Anterior cingulate cortex (tissue), 58 donors: Measurements from ENCODE around the gene HYAL1.
A peak's percentile ranks its signal among the peaks of the same experiment; 100 is the strongest.
"Not testable (repeated sequence)": the region's sequence is repeated elsewhere in the genome, so short reads cannot be mapped to it uniquely, and the experiment has no call there.

Experiments
- DNase-seq, 58 donors: peaks; one replicate each; lab custom pipeline; 2025; lab: John Stamatoyannopoulos, UW

The HYAL1 gene

GRCh38 chr3:50319894-50320625 is 16.7 kb upstream of the HYAL1 start:
- no peak for DNase-seq

DNA sequence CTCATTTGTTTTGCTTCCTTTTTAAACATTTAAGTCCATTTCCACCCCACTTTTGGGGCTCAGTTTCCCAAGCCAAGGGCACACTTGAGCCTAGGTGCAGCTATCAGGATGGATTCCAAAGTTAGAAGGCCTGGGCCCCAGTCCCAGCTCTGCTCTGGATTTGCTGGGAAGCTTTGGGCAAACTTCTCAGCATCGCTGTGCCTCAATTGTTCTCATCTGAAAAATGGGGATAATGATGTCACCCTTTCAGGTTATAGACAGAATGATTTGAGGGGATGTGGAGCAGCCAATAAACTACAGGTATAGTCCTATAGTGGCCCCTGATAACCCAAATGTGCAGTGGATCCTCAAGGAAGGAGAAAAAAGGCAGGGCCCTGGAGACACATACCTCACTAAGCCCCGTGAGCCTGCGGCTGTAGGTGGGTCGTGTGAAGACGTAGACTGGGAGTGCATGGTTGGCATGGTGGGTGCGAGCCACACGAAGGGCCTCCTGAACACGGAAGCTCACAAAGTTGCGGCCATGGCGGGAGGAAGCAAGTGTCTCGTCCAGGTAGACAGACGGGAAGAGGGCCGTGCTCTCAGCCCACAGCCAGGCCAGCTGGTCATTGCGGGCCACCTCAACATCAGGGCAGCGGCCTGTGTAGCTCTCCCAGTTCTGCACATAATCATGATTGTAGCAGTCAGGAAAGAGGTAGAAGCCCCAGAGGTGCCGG is 16.0 kb upstream of the HYAL1 start:
- no peak for DNase-seq

GRCh38 chr3:50318615-50319014 is 15.2 kb upstream of the HYAL1 start:
- no peak for DNase-seq

GRCh38 chr3:50318163-50318562 is 14.8 kb upstream of the HYAL1 start:
- DNase-seq, result no peak

DNA sequence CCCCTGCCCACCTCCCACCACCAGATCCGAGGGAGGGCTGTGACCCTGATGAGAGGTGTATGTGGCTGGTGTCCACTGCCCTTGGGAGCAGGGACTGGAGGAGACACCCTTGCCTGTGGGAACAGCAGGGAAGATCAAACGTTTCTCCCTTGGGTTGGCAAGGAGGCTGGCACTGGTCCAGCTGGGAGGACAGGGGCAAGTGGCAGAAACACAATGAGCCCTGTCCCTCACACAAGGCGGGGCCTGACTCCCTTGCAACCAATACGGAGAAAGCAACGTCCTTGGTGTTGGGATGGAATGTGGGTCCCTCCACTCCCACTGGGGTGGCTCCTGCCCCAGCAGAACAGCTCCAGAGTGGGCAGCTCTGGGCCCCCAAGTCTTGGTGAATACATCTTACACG is 13.9 kb upstream of the HYAL1 start:
- DNase-seq, result peak in 1 of 58 donors; percentile 25

DNA sequence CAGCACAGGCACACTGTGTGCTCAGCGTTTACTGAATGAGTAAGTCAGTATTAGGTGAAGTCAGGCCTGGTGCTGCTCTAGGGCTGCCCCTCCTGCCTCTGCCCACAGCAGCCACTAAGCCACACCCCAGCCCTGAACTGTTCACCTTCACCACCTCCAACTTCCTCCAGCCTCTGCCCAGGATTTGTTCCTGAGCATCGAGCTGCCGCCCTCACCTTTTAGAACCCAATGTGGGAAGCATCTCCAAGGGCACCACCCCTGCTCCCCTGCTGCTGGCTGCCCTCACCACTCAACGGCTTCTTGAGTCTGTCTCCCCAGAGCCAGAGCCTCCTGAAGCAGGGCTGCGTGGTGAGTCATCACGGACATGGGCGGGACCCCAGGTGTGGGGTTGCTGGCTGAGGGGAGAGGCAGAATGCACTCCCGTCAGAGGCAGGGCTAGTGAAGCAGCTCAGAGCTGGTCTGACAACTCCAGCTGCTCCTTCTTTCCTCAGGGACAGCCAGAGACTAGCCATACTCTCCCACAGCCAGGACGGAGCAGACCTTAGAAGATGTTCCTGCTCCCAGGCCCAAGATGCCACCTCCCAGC is 13.4 kb upstream of the HYAL1 start:
- no peak for DNase-seq

DNA sequence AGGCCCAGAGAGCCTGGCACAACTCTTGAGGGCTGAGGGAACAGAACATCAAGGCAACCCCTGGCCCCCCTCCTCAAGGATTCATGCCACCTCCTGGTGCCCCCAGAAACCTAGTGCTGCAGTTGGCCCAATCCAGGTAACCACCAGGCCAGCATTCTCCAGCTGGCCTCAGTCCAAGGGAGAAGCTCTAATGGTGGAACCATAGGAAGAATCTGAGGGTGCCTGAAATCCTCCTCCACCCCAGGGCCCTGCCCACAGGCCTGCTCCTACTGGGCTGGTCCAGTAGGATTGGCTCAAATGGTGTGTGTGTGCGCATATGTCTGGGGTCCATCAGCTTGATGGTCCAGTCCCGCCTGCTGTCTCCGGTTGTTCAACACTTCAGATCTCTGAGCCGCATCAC is 11.4 kb upstream of the HYAL1 start:
- no peak for DNase-seq

GRCh38 chr3:50314342-50314741 is 11.0 kb upstream of the HYAL1 start:
- no peak for DNase-seq

DNA sequence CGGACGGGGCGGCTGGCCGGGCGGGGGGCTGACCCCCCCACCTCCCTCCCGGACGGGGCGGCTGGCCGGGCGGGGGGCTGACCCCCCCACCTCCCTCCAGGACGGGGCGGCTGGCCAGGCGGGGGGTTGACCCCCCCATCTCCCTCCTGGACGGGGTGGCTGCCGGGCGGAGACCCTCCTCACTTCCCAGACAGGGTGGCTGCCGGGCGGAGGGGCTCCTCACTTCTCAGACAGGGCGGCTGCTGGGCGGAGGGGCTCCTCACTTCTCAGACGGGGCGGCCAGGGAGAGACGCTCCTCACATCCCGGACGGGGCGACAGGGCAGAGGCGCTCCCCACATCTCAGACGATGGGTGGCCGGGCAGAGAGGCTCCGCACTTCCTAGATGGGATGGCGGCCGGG is 8.7 kb upstream of the HYAL1 start:
- DNase-seq, result not testable (repeated sequence)

DNA sequence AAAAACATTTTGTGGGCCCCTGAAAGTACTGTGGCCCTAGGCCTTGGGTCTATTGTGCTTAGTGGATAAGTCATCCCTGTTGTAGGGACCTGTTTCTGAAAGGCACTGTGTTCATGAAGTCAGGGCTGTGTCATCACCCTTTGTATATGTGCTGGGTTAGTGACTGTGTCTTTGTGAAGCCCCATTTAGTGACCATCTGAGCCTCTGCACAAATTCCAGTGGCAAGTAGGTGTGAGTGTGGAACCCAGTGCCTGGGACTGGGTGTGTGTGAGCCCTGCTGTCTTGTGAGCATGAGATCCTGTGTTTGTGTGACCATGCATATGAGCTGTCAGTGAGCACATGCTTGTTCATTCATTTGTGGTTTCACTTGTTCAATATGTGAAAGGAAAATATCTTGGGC is 1.2 kb upstream of the HYAL1 start:
- no peak for DNase-seq

DNA sequence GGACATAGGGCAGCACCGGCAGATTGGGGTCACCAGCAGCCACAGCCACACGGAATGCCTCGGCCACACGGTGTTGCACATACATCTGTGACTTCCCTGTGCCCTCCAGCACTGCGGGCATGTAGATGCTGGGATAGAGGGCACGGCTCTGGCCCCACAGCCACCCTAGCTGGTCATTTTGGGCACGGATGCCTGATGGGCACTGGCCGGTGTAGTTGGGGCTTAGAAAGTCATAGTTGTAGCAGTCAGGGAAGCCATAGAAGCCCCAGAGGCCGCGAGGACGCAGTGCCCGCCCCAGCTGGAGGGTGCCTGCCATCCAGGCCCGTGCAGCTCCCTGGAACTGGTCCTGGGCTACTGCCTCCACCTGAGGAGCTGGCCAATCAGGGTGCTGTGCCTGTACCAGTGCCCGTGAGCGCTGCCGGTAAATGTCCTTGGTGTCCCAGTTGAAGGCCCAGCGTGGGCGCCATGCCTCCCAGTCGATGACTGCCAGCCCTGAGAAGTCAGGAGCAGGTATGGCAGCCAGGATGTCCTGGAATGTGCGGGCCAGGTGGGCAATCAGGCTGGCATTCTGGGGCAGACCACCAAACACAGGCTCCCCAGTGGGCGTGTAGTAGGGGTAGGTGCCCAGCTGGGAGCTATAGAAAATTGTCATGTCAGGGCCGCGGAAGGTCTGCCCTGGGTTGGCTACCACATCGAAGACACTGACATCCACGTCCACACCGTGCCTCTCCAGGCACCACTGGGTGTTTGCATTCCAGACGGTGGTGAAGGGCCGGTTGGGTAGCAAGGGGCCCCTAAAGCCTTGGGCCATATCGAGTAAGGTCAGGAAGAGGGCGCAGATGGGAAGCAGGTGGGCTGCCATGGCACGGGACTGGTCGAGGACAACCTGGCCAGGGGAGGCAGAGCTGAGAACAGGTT is 1.0 kb downstream of the HYAL1 start:
- DNase-seq, result no peak

DNA sequence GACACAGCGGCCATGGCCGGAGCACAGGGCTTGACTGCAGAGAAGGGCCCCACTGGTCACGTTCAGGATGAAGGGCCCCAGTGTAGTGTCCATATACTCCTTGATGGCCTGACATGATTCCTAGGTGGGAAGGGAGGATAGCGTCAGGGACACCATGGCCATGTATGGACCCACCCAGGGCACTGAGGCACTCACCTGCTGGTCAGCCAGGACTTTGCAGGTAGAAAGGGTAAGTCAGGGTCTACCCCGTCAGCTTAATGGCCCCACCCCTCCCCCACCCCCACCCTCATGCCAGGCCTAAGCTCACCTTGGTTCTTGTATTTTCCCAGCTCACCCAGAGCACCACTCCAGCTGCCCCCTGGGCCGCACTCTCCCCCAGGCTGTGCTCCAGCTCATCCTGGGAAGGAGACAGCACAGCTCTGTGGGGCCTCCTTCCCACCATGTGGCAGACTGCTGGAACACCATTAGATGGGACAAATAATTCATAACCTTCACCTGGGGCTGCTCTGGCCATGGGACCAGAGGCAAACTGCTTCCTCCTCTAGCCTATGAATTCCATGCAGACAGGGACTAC is 2.6 kb downstream of the HYAL1 start:
- no peak for DNase-seq

- peak in 32 of 58 donors; percentile 30 to 84 (median 68) for DNase-seq
Measured at GRCh38 chr3:50299929-50300680, 3.3 kb downstream of the HYAL1 start.

DNA sequence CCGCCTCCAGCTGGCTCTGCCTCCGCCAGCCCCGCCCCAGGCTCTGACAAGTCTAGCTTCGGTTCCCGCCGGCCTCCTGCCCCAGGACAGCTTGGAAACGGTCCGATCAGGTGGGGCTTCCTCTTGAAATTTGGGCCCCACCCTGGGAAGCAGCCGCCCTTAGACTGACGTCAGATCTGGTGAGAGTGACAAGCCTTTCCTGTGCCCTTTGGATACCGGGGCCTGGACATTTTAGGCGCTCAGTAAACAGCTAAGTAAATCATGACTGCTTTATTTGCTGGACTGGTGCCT is 3.8 kb downstream of the HYAL1 start:
- DNase-seq, result no peak

DNA sequence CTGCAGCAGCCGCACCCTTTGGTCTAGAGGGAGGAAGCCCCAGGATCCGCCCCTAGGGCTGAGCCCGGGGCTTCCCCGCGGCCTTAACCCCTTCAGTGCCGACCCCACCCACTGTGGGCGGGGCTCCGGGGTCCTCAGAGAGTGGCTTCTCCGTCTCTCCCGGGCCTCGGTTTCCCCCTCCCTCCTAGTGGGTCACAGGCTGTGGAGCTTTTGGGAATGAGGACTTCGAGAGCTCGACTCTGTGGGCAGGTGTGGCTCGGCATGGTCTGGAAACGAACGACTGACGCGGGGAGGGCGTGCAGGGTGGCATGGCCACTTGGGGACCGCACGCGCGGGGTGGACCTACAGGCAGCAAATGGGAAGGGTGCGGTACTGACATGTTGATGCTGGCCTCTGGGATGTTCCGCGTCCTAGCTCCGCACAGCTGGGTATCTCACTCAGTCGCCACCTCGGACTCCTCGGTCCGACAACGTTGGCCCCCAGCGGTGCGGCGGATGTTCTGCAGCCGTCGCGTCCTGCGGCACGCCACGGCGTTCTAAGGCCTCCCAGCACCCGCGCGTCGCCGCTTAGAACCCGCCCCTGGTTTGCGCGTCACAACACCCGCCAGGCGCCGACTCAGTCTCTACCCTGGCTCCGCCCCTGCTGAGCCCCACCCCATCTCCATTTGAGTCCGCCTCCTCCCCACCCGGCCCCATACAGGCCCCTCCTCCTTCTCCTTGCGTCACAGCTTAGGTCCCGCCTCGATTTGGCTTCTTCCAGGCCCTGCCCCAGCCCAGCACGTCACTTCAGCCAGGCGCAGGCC is 4.3 kb downstream of the HYAL1 start, which contains the start of the genes HYAL3 and NAA80:
Gene HYAL3, minus strand, starts transcription at position 570 of the 802 bp plus-strand sequence. CDS start 3,803 bp downstream, outside the sequence.
Gene NAA80, minus strand, starts transcription at position 570 of the 802 bp plus-strand sequence. CDS start 1,942 bp downstream, outside the sequence.
- DNase-seq, result peak; percentile 84 to 100 (median 99)

- no peak for DNase-seq
Measured at GRCh38 chr3:50297896-50298725, 5.3 kb downstream of the HYAL1 start.

- no peak for DNase-seq
Measured at GRCh38 chr3:50297384-50297775, 6.0 kb downstream of the HYAL1 start.
